SH-SY5Y (cell line): Measurements from ENCODE around the gene P2RX5.

Experiments used
- GATA2 ChIP-seq: IDR thresholded peaks from 2 replicates; pipeline ENCODE4 v1.6.1; 2011; ENCODE audit warnings: mild to moderate bottlenecking, low read depth, low read length
- GATA3 ChIP-seq: IDR thresholded peaks from 2 replicates; pipeline ENCODE4 v1.6.1; 2011; ENCODE audit warnings: low read depth, mild to moderate bottlenecking, low read length, moderate library complexity

The P2RX5 gene

GRCh38 chr17:3691617-3692067, 4.3 kb downstream of the P2RX5 start:
- TF ChIP-seq GATA2 (no peak), GATA3 (no peak)

GRCh38 chr17:3690094-3690715, 5.8 kb downstream of the P2RX5 start:
- TF ChIP-seq GATA3 (no peak), GATA2 (no peak)

GRCh38 chr17:3689262-3690093, 6.5 kb downstream of the P2RX5 start:
- no peak for TF ChIP-seq GATA2
- no peak for TF ChIP-seq GATA3

- TF ChIP-seq GATA2 (no peak), GATA3 (no peak)
These were observed 7.1 kb downstream of the P2RX5 start for GRCh38 chr17:3688852-3689261.

GRCh38 chr17:3688027-3688553, 7.9 kb downstream of the P2RX5 start:
- TF ChIP-seq GATA3 (no peak), GATA2 (no peak)

GRCh38 chr17:3685174-3685573, 10.8 kb downstream of the P2RX5 start:
- TF ChIP-seq GATA2 = no peak
- no peak for TF ChIP-seq GATA3

GRCh38 chr17:3683054-3683511, 12.9 kb downstream of the P2RX5 start:
- TF ChIP-seq GATA3 (no peak), GATA2 (no peak)

- TF ChIP-seq GATA2 (no peak), GATA3 (no peak)
These were observed 13.9 kb downstream of the P2RX5 start for GRCh38 chr17:3682033-3682432.

GRCh38 chr17:3681565-3681964, 14.4 kb downstream of the P2RX5 start:
- TF ChIP-seq GATA3 (no peak), GATA2 (no peak)

- no peak for TF ChIP-seq GATA2
- TF ChIP-seq GATA3 = no peak
These were observed 14.9 kb downstream of the P2RX5 start for GRCh38 chr17:3681057-3681456.

GRCh38 chr17:3679531-3680126, 16.3 kb downstream of the P2RX5 start:
- TF ChIP-seq GATA2 (no peak), GATA3 (no peak)

GRCh38 chr17:3678821-3679530, 17.0 kb downstream of the P2RX5 start:
- TF ChIP-seq GATA3 (no peak), GATA2 (no peak)

- TF ChIP-seq GATA3 (no peak), GATA2 (no peak)
These were observed 17.7 kb downstream of the P2RX5 start for GRCh38 chr17:3678095-3678820.
